PC-9 (cell line): ENCODE data around the gene PLD2. TPM values are rescaled to one million over a fixed set of nuclear protein-coding genes. Genes with fewer than 3 reads are reported as not detected.

Experiments used
- BruUV-seq: library from RNA; stranded (reverse); fragments of 400-500 nt; replicated peaks from 2 replicates; lab custom pipeline; 2021; lab: Mats Ljungman, UMichigan
- CTCF ChIA-PET: fragments of 300-600 bp; sonication (Branson Sonifier 250); formaldehyde crosslinking; loops from one replicate; lab custom pipeline; 2022; ENCODE audit warnings: antibody characterized with exemption; lab: Charles Lee
- POLR2A ChIA-PET: fragments of 300-600 bp; sonication (Branson Sonifier 250); formaldehyde crosslinking; loops from one replicate; lab custom pipeline; 2022; ENCODE audit warnings: antibody characterized with exemption; ENCODE audit not compliant: unreplicated experiment; lab: Charles Lee
- DNase-seq, 2 experiments: peaks; one replicate each; pipeline versions ENCODE4 v3.0.0 to v3.0.0-alpha.2; 2015 to 2022; ENCODE audit warnings: mixed read lengths in 1 of 2
- H2AFZ ChIP-seq: fragments of 200-600 bp; sonication (generic); 2 replicates; pipeline ENCODE4 v1.8.1; 2017; ENCODE audit warnings: antibody characterized with exemption
- H3F3A ChIP-seq: fragments of 200-600 bp; sonication (generic); 2 replicates; pipeline ENCODE4 v1.8.1; 2017; ENCODE audit warnings: antibody characterized with exemption, mild to moderate bottlenecking, low read depth; ENCODE audit not compliant: insufficient read depth
- H3K27ac ChIP-seq: fragments of 200-600 bp; sonication (generic); 2 replicates; pipeline ENCODE4 v1.6.1; 2016; ENCODE audit warnings: mixed run types
- H3K27me3 ChIP-seq: fragments of 200-600 bp; sonication (generic); 2 replicates; pipeline ENCODE4 v1.6.1; 2016; ENCODE audit warnings: low read depth, mixed run types; ENCODE audit not compliant: insufficient read depth
- H3K36me3 ChIP-seq: fragments of 200-600 bp; sonication (generic); 2 replicates; pipeline ENCODE4 v1.6.1; 2016; ENCODE audit warnings: low read depth, mixed run types
- H3K4me1 ChIP-seq: fragments of 200-600 bp; sonication (generic); replicated peaks from 2 replicates; pipeline ENCODE4 v1.6.1; 2016; ENCODE audit warnings: mixed run types; ENCODE audit not compliant: insufficient read depth
- H3K4me2 ChIP-seq: fragments of 200-600 bp; sonication (generic); 2 replicates; pipeline ENCODE4 v1.6.1; 2017; ENCODE audit warnings: mixed run types
- H3K4me3 ChIP-seq: fragments of 200-600 bp; sonication (generic); 2 replicates; pipeline ENCODE4 v1.6.1; 2016; ENCODE audit warnings: mixed run types
- H3K79me2 ChIP-seq: fragments of 200-600 bp; sonication (generic); 2 replicates; pipeline ENCODE4 v1.6.1; 2017; ENCODE audit warnings: low read depth, mixed run types
- H3K9me2 ChIP-seq: fragments of 200-600 bp; sonication (generic); 2 replicates; pipeline ENCODE4 v1.8.1; 2017; ENCODE audit warnings: mild to moderate bottlenecking; ENCODE audit not compliant: insufficient read depth
- H3K9me3 ChIP-seq: fragments of 200-600 bp; sonication (generic); 2 replicates; pipeline ENCODE4 v1.8.1; 2016; ENCODE audit warnings: low read depth; ENCODE audit not compliant: insufficient read depth
- H4K20me1 ChIP-seq: fragments of 200-600 bp; sonication (generic); 2 replicates; pipeline ENCODE4 v1.8.1; 2017; ENCODE audit not compliant: insufficient read depth
- EZH2 ChIP-seq: fragments of 200-600 bp; sonication (generic); IDR thresholded peaks from 2 replicates; pipeline ENCODE4 v1.8.0; 2017; ENCODE audit warnings: antibody characterized with exemption, low read depth
- intact Hi-C: fragments of 100-400 bp; cut with micrococcal nuclease; formaldehyde crosslinking; loops from one replicate; pipeline ENCODE4 v1.10.0; 2022; ENCODE audit not compliant: unreplicated experiment
- total RNA-seq: library from RNA; stranded (reverse); gene quantifications from 2 replicates; pipeline ENCODE4 v1.2.3, GENCODE V29; 2021
- TF ChIP-seq, protein P1 (sequence below): fragments of 200-600 bp; sonication (generic); conservative IDR thresholded peaks from 2 replicates; pipeline ENCODE4 v1.6.1; 2017; ENCODE audit warnings: mixed run types, antibody characterized with exemption, mild to moderate bottlenecking, moderate library complexity

PLD2 gene
- total RNA-seq, 1 experiment from 2014 or later: 95.5 TPM

DNA sequence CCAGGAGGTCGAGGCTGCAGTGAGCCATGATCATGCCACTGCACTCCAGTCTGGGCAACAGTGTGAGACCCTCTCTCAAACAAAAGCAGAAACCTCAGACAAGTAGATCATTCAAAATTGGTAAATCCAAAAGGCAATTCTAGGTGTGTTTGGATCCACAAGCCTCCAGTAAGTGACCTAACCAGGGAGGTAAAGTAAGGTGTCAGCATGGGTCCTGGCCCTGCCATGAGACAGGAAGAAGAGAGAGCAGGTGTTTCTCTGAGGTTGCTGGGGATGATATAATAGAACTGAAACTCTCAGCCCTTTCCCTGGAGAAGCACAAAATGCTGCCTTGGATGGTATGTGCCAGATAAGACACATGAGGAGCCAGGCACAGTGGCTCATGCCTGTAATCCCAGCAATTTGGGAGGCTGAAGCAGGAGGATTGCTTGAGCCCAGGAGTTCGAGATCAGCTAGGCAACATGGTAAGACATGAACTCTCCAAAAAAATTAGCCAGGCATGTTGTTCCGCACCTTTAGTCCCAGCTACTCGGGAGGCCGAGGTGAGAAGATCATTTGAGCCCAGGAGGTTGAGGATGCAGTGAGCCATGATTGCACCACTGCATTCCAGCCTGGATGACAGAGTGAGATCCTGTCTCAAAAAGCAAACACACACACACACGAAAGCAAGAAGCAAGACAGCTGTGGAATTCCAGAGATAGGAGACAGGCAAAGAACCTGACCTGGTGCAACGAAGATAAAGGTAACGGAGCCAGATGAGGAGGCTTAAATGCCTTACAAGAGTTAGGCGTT, 28.8 kb upstream of the PLD2 start:
- no peaks in the 10 kb centered on the region for H3K9me3 ChIP-seq
- DNase-seq: peak in 1 of 2 experiments; percentile 48
- H3K27me3 ChIP-seq: no peaks in the 10 kb centered on the region
- H3K9me2 ChIP-seq: no peaks in the 10 kb centered on the region
- TF ChIP-seq EZH2: no peak
- TF ChIP-seq, protein P1, sequence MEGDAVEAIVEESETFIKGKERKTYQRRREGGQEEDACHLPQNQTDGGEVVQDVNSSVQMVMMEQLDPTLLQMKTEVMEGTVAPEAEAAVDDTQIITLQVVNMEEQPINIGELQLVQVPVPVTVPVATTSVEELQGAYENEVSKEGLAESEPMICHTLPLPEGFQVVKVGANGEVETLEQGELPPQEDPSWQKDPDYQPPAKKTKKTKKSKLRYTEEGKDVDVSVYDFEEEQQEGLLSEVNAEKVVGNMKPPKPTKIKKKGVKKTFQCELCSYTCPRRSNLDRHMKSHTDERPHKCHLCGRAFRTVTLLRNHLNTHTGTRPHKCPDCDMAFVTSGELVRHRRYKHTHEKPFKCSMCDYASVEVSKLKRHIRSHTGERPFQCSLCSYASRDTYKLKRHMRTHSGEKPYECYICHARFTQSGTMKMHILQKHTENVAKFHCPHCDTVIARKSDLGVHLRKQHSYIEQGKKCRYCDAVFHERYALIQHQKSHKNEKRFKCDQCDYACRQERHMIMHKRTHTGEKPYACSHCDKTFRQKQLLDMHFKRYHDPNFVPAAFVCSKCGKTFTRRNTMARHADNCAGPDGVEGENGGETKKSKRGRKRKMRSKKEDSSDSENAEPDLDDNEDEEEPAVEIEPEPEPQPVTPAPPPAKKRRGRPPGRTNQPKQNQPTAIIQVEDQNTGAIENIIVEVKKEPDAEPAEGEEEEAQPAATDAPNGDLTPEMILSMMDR: no peak
- intact Hi-C loops: no loop called here
- POLR2A ChIA-PET: interaction anchor here (0.7 kb wide), 1 partner anchor 203 kb away, joined by 4 read pairs; no protein-coding TSS in a partner anchor
- H3K4me1 ChIP-seq: peaks cover 9% of the 10 kb centered on the region; the same call in 1 of the 2 replicates
- no peaks in the 10 kb centered on the region for H4K20me1 ChIP-seq
- H3K36me3 ChIP-seq: no peaks in the 10 kb centered on the region
- no peak overlapping the region for H3K4me3 ChIP-seq
- H3K4me2 ChIP-seq: no peak overlapping the region
- no peak overlapping the region for H2AFZ ChIP-seq
- H3K27ac ChIP-seq: no peak overlapping the region
- CTCF ChIA-PET: interaction anchor here (0.6 kb wide), 1 partner anchor 13 kb away, joined by 15 read pairs; no protein-coding TSS in a partner anchor
- 0 out of 2 replicates have a peak, but pooled peaks cover 5% of the 10 kb centered on the region for H3F3A ChIP-seq
- no peaks in the 10 kb centered on the region for H3K79me2 ChIP-seq
- BruUV-seq: no TSS peak

DNA sequence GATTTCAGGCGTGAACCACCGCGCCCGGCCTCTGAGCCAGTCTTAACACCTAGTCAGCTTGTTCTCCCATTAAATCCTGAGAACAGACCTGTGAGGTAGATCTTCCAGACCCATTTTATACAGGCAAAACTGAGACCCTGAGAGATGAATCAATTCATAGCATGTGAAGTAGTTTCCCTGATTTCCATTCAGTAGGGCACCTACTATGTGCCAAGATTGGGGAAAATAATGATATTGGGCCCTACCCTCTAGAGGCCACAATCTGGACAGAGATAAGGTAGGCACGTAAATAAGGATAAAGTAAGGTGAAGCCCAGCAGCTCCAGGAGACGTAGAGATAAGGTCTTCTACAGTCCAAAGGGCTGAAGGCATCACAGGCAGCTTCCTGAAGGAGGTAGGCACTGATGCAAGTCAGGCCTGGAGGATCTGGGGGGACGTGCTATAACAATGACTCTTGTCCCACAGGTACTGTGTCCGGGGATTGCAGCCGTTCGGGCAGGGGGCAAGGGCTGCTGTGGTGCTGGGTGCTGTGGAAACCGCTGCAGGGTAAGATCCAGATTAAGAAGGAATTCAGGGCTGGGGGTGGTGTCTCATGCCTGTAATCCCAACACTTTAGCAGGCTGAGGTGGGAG, 26.5 kb upstream of the PLD2 start:
- Histone ChIP-seq H2AFZ (no peak overlapping the region), H3K4me2 (no peak overlapping the region), H3F3A (0 out of 2 replicates have a peak, but pooled peaks cover 5% of the 10 kb centered on the region), H3K9me3 (no peaks in the 10 kb centered on the region), H3K4me3 (no peak overlapping the region), H3K36me3 (no peaks in the 10 kb centered on the region), H3K9me2 (no peaks in the 10 kb centered on the region), H3K79me2 (no peaks in the 10 kb centered on the region), H3K4me1 (peaks cover 9% of the 10 kb centered on the region; the same call in 1 of the 2 replicates), H3K27ac (no peak overlapping the region), H3K27me3 (no peaks in the 10 kb centered on the region), H4K20me1 (no peaks in the 10 kb centered on the region)
- intact Hi-C loops: no loop called here
- no peak for TF ChIP-seq EZH2
- TF ChIP-seq, protein P1: no peak
- ChIA-PET CTCF (interaction anchor here (0.8 kb wide), 1 partner anchor 214 kb away, joined by 3 read pairs; no protein-coding TSS in a partner anchor), POLR2A (no interaction called here)
- DNase-seq: no peak
- BruUV-seq: no TSS peak

DNA sequence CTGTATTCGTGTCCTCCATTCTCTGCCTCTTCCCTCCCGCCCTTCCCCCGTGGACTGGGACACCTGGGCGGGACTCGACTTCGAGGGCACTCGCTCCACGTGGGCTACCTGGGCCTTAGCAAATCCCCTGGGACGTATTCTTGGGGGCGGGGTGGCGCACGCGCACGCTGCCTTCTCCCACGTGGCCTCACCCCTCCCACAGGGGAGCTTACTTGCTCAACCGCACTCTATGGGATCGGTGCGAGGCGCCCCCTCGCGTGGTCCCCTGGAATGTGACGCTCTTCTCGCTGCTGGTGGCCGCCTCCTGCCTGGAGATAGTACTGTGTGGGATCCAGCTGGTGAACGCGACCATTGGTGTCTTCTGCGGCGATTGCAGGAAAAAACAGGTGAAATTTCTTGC, 24.3 kb upstream of the PLD2 start:
- no peaks in the 10 kb centered on the region for H3K27me3 ChIP-seq
- H3K4me1 ChIP-seq: peaks cover 13% of the 10 kb centered on the region
- no peaks in the 10 kb centered on the region for H3K9me2 ChIP-seq
- H3K4me3 ChIP-seq: no peak overlapping the region
- DNase-seq: no peak
- intact Hi-C loops: no loop called here
- H3K9me3 ChIP-seq: no peaks in the 10 kb centered on the region
- H3K79me2 ChIP-seq: no peaks in the 10 kb centered on the region
- H3K4me2 ChIP-seq: no peak overlapping the region
- no peaks in the 10 kb centered on the region for H3K36me3 ChIP-seq
- TF ChIP-seq EZH2: no peak
- TF ChIP-seq, protein P1: no peak
- CTCF ChIA-PET: interaction anchor here (0.6 kb wide), 1 partner anchor 156 kb away, joined by 3 read pairs; no protein-coding TSS in a partner anchor
- no peak overlapping the region for H2AFZ ChIP-seq
- H4K20me1 ChIP-seq: no peaks in the 10 kb centered on the region
- POLR2A ChIA-PET: no interaction called here
- H3F3A ChIP-seq: peaks cover 8% of the 10 kb centered on the region; the same call in 1 of the 2 replicates
- no TSS peak for BruUV-seq
- H3K27ac ChIP-seq: no peak overlapping the region
